ENCODE data around the gene TADA2A.

DNA sequence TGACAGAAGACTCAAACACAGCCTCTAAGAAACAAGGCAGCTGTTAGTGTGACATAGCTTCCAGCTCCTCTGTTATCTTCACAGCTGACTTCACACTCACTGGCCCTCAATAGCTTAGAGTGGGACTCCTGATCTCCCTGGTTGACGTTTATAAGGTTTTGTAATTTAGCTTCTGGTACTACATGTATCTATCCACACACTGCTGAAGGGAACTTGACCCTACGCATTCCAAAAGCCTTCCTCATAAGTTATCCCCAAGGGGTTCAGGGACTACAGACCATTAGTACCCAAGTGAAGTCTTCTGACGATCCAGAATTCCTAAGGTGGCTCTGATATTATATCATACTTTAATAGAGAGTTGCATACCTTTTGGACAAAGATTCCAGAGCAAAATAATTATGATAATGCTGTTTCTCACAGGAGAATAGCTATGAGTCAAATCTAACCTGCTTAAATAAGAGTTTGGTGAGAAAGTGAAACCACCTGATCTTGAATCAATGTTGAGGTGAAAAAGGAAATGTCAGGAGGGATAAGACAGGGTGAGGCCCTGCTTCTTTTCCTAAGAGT lies 14.6 kb upstream of the TADA2A start:
- TF ChIP-seq, protein P1, sequence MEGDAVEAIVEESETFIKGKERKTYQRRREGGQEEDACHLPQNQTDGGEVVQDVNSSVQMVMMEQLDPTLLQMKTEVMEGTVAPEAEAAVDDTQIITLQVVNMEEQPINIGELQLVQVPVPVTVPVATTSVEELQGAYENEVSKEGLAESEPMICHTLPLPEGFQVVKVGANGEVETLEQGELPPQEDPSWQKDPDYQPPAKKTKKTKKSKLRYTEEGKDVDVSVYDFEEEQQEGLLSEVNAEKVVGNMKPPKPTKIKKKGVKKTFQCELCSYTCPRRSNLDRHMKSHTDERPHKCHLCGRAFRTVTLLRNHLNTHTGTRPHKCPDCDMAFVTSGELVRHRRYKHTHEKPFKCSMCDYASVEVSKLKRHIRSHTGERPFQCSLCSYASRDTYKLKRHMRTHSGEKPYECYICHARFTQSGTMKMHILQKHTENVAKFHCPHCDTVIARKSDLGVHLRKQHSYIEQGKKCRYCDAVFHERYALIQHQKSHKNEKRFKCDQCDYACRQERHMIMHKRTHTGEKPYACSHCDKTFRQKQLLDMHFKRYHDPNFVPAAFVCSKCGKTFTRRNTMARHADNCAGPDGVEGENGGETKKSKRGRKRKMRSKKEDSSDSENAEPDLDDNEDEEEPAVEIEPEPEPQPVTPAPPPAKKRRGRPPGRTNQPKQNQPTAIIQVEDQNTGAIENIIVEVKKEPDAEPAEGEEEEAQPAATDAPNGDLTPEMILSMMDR (optimal IDR thresholded peaks at IDR 0.05 in 1 of 3, IDR thresholded peaks at IDR 0.05 in 1 of 3, conservative IDR thresholded peaks at IDR 0.05 in 1 of 3; ENCODE audit: extremely low read depth in 1 of 3, insufficient read depth in 2 of 3, low read length in 3 of 3): no peak
- no peak for TF ChIP-seq EZH2 (IDR thresholded peaks at IDR 0.05; ENCODE audit: low read length)

Measured in keratinocyte (primary cell).